ENCODE measurements around the gene EYS.

GRCh38 chr6:64213697-64214096 is 1493.3 kb downstream of the EYS start:
- TF ChIP-seq CTCF (IDR thresholded peaks at IDR 0.05) (no peak), POLR2A (IDR thresholded peaks at IDR 0.05) (no peak), POLR2AphosphoS5 (IDR thresholded peaks at IDR 0.05) (no peak), EP300 (IDR thresholded peaks at IDR 0.05) (no peak)

Data from gastroesophageal sphincter (tissue), 3 donors.